ENCODE results near the gene MARK4. TPM values are rescaled to one million over a fixed set of nuclear protein-coding genes. Genes with fewer than 3 reads are reported as not detected.

The MARK4 gene
- total RNA-seq, 1 donor from 2014 or later, result 10.7 TPM

DNA sequence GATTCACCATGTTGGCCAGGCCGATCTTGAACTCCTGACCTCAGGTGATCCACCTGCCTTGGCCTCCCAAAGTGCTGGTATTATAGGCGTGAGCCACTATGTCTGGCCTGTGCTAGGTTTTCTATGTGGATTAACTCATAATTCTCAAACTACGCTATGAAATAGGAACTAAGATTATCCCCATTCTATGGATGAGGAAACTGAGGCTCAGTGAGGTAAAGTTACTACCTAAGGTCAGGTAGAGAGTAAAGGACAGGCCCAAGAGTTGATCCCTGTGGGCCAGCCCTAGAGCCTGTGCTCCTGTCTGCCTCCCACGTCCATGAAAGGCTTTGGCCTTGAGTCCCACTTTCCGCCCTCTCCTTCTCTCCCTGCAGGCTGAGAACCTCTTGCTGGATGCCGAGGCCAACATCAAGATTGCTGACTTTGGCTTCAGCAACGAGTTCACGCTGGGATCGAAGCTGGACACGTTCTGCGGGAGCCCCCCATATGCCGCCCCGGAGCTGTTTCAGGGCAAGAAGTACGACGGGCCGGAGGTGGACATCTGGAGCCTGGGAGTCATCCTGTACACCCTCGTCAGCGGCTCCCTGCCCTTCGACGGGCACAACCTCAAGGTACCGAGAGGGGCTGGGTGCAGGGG lies 20.1 kb downstream of the MARK4 start:
- DNase-seq (ENCODE audit: low read depth, low spot score), result no peak

DNA sequence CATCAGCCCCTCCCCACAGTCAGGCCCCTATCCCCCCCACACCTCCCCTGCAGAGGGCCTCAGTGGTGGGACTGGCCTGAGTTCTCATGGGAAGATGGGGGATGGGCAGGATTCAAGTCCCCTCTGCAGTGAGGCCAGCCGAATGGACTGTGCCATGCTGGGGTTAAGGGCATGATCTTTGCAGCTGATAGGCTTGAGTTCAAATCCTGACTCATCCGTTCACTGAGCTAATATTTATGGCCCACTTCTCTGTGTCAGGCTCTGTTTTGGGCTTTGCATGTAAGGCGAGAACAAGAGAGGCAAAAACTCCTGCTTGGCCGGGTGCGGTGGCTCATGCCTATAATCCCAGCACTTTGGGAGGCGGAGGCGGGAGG lies 20.7 kb downstream of the MARK4 start:
- DNase-seq (ENCODE audit: low read depth, low spot score), result no peak

DNA sequence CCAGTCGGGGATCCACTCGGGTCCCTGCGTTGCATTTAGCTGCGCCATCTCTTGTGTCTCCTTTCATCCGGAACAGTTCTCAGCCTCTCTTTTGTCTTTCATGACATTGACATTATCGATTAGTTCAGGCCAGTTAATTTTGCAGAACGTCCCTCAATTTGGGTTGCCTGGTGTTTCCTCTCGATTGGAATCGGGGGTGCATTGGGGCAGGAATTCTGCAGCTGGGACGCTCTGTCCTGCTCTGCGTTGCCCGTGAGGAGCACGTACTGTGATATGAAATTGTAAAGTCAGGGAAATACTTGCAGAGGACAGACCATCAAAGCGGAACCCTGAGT lies 22.4 kb downstream of the MARK4 start:
- no peak for DNase-seq (ENCODE audit: low read depth, low spot score)

DNA sequence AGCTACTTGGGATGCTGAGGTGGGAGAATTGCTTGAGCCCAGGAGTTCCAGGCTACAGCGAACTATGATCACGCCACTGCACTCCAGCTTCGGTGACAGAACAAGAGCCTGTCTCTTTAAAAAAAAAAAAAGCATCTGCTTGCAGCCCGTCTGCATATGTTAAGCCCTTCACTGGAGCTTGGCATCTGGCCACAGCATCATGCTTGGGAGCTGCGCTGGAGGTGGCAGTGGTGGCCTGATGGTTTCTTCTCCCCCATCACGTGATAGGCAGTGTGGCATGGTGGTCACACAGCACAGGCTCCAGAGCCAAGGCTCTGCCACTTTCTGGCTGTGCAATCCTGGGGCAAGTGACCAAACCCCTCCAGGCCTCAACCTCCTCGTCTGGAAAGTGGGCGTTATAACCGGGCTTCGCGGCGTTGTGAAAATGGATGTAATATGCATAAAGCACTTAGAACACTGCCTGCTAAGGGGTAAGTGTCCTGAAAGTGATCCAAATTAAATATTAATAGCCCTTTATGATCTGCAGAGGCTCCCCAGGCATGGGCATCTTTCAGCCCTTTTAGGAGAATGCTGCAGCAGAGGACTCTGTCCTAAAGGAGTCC lies 24.4 kb downstream of the MARK4 start:
- no peak for DNase-seq (ENCODE audit: low read depth, low spot score)

DNA sequence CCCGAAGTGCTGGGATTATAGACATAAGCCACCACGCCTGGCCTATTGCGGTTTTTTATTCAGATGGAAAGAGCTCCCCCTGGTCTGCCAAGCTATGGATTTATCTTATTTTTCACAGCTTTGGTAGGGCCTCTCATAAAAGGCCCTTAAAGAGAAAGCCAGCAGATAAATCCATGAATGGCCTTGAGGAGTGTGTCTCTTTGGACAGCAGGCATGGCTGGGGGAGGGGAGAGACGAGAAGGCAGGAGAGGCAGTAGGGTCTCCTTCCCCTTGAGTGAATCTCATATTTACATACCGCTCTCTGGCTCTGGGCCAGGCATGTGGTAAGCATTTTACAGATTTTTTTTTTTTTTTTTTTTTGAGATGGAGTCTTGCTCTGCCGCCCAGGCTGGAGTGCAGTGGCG lies 25.2 kb downstream of the MARK4 start:
- no peak for DNase-seq (ENCODE audit: low read depth, low spot score)

DNA sequence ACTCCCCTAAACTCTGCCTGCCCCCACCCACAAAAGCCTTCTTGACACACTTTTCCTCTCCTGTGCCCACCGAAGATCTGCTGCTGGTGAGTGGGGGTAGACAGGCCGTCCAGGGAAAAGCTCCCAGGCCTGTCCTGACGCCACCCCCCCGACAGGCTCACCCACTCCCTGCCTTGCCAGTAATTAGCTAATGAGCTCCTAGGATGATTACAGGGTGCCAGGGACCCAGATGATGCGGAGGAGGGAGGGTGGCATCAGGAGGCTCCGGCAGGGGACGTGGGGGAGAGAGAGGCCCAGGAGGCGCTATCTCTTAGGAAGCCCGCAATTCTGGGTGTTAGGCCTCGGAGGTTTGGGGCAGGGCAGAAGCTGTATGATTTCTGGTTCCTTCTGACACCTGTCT lies 27.0 kb downstream of the MARK4 start:
- DNase-seq (ENCODE audit: low read depth, low spot score), result no peak

DNA sequence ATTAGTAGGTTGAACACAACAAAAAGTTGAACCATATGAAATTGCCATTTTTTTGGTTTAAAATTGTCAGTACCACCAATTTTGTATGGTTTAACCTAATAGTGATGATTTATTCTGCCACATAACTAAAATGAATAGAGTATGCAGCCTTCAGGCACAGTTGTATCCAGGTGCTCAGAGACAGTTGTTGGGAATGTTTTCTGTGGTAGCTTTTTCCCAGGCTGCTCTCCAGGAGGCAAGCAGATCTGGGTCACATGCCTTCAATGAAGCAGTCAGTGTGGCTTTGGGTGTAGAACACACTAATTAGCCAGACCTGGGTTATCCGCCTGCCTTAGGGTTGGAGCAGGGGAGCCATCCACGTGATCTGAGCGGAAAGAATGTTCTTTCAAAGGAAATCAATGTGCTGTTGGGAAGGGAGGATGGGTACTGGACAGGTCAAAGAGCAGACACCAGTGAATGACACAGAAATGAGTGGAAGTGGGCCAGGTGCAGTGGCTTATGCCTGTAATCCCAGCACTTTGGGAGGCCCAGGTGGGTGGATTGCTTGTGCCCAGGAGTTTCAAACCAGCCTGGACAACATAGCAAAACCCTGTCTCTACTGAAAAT lies 28.6 kb downstream of the MARK4 start:
- DNase-seq (ENCODE audit: low read depth, low spot score), result no peak

DNA sequence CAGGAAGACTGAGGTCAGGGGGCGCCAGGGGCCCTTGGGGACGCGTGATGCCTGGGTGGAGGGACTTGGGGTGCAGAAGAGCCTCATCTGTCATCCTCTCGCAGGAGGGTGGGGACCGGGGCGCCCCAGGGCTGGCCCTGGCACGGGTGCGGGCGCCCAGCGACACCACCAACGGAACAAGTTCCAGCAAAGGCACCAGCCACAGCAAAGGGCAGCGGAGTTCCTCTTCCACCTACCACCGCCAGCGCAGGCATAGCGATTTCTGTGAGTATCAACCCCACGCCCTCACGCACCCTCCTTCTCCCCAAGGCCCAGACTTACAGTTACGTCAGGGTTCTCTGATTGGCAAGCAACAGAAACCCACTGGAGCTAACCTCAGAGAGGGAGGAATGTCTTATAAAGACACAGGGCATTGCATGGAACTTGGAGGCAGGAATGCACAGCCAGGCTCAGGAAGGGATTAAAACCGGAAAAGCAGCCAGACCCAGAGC lies 29.4 kb downstream of the MARK4 start:
- DNase-seq (ENCODE audit: low read depth, low spot score), result no peak

DNA sequence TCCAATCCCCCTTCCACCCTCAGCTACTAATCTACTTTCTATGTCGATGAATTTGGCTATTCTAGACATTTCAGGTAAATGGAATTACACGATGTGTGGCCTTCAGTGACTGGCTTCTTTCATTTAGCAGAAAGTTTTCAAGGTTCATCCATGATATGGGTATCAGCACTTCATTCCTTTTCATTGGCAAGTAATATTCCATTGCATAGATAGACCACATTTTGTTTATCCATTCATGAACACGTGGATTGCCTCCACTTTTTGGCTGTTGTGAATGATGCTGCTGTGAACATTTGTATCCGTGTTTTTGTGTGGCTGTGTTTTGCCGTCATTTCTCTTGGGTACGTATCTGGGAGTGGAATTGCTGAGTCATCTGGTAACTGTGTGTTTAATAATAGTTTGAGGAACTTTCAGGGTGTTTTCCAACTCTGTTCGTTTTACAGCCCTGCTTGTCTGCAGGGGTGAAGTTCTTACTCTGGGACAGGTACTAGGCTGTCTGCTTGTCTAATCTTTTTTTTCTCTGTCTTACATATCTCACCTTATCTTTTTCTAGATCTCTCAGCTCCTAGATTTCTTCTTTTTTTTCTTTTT lies 32.5 kb downstream of the MARK4 start:
- DNase-seq (ENCODE audit: low read depth, low spot score), result no peak

DNA sequence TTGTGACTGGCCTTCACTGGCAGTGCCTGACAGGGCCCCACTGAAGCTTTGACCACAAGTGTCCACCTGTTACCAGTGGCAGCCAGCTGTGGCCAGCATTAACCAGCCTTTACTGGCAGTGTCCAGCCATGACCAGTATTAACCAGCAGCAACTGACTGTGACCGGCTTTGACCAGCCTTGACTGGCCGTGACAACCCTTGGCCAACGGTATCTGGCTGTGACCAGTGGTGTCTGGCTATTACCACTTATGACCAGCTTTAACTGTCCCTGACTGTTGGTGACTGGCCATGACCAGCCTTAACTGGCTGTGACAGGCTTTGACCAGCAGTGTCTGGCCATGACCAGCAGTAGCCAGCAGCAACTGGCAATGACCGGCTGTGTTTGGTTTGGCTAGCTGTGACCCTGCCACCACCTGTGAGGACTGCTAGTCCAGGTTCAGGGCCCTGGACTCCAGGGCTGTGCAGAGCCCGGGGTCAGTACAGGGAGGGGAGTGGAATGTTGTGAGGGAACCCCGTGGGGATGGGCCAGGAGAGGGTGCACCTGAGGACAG lies 39.4 kb downstream of the MARK4 start:
- DNase-seq (ENCODE audit: low read depth, low spot score), result no peak

DNA sequence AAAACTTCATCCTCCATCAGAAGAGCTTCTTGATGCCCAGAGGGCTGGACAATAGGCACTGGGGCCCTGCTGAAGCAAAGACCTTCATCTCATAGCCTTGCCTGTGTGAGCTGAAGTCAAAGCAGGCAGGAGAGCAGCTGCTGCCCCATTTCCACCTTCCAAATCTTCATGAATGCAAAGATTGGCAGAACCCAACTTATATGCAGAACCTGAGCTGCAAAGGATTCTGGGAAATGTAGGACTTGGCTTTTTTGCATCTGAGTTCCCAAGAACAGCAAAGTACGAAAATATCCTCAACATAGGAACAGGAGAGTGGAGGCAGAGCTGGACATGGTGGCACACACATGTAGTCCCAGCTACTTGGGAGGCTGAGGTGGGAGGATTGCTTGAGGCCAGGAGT lies 40.8 kb downstream of the MARK4 start:
- DNase-seq (ENCODE audit: low read depth, low spot score), result no peak

DNA sequence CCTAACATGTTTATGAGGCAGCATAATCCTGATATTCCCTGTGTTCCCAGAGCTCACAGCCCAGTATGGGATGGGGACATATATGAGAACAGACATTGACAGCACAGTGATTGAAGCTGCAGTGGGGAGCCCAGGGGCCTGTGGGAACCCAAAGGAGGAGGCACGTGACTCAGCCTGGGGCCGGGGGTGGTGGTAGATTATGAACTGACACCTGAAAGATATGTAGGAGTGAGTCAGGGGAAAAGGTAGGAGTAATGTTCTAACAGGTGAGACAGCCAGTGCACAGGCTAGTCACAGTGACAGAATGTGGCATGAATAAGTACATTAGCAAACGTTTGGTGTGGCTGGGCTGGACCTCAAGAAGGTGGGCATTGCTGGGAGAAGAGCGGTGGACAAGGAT lies 42.6 kb downstream of the MARK4 start:
- no peak for DNase-seq (ENCODE audit: low read depth, low spot score)

DNA sequence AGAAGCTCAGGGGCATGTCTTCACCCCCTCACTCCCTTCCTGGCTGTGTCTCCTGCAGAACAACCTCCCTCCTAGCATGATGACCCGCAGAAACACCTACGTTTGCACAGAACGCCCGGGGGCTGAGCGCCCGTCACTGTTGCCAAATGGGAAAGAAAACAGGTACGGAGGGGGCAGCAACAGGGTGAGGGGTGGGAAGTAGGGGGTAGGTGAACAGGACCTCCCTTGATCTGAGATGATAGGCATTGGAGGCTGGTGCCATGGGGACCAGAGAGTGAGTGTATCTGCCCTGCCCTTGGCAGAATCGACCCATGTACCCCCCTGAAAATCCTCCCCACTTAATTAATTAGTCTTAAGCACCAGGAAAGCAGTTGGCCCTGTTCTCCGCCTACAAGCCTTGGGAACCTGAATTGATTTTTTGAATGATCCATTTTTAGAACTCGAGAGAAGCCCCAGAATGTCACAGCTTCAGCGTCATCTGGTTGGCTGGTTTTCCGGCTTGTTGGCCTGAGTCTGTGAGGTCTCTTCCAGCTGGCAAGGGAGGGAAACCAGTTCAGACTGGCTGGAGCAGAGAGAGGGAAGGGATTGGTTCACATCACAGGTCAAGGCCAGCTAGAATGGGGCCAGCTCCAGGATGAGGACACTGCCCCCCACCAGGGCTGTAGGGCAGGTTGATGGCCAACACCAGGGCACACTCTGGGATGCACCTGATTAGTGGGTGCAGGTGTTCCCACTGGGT lies 43.4 kb downstream of the MARK4 start:
- no peak for DNase-seq (ENCODE audit: low read depth, low spot score)

DNA sequence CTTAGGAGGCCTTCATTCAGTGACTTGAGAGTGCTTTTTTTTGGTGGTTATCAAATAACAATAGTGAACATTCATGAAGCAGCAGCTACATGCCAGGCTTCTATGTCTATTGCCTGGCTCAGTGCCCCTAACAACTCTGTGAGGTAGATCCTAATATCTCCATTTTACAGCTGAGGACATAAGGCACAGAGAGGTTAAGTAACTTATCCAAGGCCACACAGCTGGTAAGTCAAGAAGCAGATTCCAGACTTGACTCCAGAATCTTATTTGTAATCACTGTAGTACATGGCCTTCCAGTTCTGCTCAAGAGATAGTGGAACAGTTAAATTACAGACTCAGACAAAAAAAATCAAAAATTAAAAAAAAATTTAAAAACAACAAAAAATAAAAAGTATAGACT lies 44.8 kb downstream of the MARK4 start:
- no peak for DNase-seq (ENCODE audit: low read depth, low spot score)

DNA sequence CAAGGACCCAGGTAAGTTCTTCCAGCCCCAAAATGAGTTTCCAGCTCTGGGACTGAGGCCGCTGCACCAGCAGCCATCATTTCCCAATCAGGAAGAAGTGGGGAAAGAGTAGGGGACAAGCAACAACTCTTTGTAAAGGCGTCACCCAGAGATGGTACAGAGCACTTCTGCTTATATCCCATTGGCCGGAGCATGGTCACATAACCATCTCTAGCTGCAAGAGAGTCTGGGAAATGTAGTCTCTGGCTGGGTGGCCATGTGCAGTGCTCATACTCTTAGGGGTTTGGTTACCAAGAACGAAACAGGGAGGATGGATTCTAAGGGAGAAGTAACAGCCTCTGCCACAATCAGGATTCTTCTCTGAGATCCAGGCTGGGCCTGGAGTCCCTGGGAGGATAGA lies 45.3 kb downstream of the MARK4 start:
- no peak for DNase-seq (ENCODE audit: low read depth, low spot score)

DNA sequence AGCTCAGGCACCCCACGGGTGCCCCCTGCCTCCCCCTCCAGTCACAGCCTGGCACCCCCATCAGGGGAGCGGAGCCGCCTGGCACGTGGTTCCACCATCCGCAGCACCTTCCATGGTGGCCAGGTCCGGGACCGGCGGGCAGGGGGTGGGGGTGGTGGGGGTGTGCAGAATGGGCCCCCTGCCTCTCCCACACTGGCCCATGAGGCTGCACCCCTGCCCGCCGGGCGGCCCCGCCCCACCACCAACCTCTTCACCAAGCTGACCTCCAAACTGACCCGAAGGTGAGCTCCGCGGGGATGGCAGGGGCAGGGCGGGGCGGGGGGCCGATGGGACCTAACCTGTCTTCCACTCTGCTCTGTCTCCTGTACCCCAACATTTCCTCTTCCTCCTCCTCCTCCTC lies 46.6 kb downstream of the MARK4 start:
- no peak for DNase-seq (ENCODE audit: low read depth, low spot score)

DNA sequence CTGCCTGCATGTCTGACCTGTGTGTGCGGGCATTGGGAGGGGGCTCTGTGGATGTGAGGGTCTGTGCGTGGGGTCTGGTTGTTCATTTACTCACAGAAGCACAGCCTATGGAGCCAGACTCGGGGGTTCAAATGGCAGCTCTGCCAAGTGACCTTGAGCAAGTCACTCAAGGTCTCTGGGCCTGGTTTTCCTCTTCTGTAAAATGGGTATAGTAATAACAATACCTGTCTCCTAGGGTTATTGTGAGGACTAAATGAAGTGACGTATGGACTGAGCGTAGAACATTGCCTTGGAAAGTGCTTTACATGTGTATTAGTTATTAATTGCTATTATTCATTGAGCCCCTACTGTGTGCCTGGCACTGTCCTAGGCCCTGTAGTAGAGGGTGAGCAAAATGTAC lies 47.2 kb downstream of the MARK4 start:
- DNase-seq (ENCODE audit: low read depth, low spot score), result no peak

DNA sequence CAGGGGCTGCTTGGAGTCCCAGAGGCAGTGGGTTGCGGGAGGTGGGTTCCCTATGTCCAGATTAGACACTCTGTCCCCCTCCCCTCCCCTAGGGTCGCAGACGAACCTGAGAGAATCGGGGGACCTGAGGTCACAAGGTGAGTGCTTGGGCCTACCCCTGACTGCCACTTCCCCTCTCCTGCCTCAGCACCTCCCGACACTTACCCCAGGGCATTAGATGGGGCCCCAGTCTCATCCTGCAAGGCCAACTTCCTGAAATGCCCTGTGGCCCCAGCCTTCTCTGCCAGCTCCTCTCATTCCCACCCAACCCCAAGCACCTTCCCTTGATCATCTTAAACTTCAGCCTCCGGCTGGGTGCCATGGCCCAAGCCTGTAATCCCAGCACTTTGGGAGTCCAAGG lies 48.6 kb downstream of the MARK4 start:
- no peak for DNase-seq (ENCODE audit: low read depth, low spot score)

DNA sequence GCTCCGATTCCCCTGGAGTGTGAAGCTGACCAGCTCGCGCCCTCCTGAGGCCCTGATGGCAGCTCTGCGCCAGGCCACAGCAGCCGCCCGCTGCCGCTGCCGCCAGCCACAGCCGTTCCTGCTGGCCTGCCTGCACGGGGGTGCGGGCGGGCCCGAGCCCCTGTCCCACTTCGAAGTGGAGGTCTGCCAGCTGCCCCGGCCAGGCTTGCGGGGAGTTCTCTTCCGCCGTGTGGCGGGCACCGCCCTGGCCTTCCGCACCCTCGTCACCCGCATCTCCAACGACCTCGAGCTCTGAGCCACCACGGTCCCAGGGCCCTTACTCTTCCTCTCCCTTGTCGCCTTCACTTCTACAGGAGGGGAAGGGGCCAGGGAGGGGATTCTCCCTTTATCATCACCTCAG lies 51.3 kb downstream of the MARK4 start:
- no peak for DNase-seq (ENCODE audit: low read depth, low spot score)

DNA sequence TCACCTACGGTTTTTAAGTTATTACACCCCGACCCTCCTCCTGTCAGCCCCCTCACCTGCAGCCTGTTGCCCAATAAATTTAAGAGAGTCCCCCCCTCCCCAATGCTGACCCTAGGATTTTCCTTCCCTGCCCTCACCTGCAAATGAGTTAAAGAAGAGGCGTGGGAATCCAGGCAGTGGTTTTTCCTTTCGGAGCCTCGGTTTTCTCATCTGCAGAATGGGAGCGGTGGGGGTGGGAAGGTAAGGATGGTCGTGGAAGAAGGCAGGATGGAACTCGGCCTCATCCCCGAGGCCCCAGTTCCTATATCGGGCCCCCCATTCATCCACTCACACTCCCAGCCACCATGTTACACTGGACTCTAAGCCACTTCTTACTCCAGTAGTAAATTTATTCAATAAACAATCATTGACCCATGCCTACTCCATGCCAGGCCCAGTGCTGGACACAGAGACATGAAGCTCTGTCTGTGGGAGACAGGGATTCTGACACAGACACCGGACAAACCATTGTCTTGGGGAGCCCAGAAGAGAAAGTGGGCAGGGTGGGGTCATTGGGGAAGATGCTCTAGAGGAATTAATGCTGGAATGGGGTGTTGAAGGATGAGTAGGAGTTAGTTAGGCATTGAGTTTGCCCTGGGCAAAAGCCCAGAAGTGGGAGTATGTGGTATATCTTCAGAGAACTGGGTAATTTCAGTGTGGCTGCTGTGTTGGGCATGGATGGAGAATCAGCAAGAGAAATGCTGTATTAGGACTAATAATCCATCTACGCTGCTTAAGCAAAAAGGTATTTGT lies 52.4 kb downstream of the MARK4 start:
- no peak for DNase-seq (ENCODE audit: low read depth, low spot score)

Data from pulmonary artery endothelial cell (primary cell).